NCI-H2107 treated with DMSO at 0.1 percent for 48 hours (cell line): ENCODE results near the gene INPP5A.

Experiments
- DNase-seq: peaks from one replicate; lab custom pipeline; 2025; ENCODE audit not compliant: unreplicated experiment; lab: John Stamatoyannopoulos, UW

INPP5A gene

DNA sequence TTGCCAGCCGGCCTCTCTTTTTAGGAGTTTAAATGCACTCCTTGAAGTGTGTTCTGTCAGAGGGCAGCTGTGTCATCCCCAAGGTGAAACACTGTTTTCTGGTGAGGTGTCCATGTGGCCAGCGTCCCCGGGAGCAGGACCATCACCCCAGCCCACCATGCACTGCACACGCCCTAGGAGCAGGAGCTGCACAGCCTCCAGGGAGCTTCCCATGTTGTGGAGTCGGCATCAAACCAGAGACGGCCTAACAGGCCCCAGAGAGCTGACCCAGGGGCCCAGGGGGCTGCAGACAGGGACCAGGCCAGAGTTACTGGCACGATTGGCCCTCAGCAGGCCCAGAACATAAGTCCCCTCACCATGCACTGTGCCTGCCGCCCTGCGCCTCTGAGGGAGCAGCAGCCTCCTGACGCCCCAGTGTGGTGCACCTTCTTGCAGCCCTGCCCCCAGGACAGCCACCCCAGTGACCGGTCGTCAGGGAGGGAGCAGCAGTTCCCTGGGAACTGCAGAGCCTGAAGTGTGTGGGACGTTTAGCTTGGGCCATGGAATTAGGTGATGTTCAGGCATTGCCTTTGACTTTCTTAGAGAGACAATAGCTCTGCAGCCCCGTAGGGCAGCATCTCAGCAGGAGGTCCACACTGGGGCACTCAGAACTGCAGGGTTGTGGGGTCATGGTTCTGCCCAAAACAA lies 150.4 kb downstream of the INPP5A start:
- no peak for DNase-seq

DNA sequence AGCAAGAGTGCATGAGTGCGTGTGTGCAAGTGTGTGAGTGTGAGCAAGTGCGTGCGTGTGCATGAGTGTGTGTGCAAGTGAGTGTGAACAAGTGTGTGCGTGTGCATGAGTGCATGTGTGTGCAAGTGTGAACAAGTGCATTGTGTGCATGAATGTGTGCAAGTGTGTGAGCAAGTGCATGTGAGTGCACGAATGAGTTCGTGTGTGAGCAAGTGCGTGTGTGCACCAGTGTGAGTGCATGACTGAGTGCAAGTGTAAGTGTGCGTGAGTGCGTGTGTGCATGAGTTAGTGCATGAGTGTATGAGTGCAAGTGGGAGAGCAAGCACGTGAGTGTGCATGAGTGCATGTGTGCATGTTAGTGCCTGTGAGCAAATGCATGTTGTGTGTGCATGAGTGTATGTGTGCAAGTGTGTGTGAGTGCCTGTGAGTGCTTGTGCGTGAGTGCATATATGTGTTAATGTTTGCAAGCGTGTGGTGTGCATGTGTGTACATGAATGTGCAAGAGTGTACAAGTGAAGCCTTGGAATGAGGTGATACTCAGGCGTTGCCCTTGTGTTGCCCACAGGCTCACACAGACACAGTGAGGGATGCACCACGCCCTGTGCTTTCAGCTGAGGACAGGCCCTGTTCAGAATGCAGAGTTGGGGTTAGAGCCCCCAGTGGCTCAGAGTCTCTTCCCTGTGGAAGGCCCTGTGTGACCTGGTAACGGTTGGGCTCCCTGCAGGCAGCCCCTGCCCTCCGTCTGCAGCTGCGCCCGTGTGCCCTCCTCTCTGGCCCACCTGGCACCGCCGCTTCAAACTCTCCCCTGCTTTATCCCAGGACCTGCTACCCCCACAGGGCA lies 151.2 kb downstream of the INPP5A start:
- DNase-seq, result no peak

DNA sequence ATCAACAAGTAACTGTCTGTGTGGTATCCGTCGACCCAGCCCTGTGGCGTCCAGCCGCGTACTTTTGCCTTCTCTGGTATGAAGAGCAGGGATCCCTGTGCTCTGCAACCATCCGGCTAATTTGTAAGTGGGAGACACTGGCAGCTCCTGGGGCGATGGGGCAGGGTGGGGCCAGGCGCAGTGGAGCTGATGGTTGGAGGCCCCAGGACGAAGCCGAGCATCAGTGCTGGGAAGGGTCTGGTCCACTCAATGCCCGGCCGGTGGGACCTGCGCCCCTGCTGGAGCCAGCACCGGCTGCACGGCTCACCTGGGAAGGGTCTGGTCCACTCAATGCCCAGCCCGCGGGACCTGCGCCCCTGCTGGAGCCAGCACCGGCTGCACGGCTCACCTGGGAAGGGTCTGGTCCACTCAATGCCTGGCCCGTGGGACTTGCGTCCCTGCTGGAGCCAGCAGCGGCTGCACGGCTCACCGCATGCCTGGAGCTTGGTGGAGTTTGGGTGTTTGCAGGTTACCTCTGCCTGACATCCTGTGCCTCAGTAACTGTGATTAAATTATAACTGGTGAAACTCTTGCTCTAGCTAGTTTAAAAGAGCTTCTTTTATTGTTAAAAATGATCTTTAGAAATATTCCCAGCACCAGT lies 152.3 kb downstream of the INPP5A start:
- DNase-seq, result no peak

DNA sequence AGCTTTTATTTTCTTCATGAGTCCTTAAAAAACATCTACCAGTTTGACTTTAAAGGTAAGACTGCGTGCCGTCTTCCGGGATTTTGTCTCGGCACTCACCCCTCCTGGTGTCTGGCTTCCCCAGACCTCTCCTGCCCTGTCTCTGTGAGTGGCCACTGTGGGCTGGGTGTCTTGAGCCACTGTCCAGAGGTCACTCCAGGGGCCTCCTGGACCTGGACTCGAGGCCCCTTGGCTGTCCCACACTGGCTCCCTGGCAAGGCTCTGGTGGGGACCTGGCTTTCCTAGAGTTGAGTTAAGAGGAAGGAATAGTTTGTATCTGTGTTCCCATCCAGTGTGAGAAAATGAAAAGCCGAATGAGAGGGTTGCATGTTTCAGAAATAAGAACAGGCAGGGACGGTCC lies 152.8 kb downstream of the INPP5A start:
- DNase-seq, result no peak

- DNase-seq, result no peak
These were observed 153.4 kb downstream of the INPP5A start for GRCh38 chr10:132690821-132691610.

- no peak for DNase-seq
These were observed 154.1 kb downstream of the INPP5A start for GRCh38 chr10:132691711-132692153.

GRCh38 chr10:132692311-132692710 lies 154.7 kb downstream of the INPP5A start:
- DNase-seq, result no peak

DNA sequence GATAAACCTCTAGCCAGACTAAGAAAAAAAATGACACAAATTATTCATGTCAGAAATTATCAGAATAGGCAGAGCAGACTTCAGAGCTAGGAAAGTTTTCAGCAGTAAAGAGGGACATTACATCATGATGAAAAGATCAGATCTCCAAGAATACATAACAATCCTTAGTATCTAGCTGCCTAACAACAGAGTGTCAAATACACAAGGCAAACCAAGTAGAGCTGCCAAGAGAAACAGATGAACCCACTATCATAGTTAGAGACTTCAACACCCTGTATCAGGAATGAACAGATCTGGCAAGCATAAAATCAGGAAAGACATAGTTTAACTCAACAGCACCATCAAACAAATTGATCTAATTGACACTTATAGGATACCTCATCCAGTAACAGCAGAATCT lies 156.1 kb downstream of the INPP5A start:
- DNase-seq, result no peak

DNA sequence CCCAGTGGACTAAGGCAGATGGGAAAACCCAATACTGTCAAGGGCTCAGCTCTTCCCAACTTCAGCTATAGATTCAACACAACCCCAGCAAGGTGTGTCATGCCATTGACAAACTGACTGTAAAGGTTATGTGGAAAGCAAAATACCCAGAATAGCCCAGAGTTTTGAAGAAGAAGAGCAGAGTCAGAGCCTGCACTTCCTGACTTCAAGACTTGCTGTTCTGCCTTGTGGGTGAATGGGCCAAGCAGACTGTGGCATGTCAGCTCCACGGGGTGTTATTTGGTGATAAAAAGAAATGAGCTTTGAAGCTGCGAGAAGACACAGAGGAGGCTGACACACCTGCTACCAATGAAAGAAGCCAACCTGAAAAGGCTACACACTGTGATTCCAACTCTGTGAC lies 158.6 kb downstream of the INPP5A start:
- no peak for DNase-seq

- no peak for DNase-seq
These were observed 159.4 kb downstream of the INPP5A start for GRCh38 chr10:132696728-132697577.

- DNase-seq, result no peak
These were observed 160.1 kb downstream of the INPP5A start for GRCh38 chr10:132697578-132698200.

DNA sequence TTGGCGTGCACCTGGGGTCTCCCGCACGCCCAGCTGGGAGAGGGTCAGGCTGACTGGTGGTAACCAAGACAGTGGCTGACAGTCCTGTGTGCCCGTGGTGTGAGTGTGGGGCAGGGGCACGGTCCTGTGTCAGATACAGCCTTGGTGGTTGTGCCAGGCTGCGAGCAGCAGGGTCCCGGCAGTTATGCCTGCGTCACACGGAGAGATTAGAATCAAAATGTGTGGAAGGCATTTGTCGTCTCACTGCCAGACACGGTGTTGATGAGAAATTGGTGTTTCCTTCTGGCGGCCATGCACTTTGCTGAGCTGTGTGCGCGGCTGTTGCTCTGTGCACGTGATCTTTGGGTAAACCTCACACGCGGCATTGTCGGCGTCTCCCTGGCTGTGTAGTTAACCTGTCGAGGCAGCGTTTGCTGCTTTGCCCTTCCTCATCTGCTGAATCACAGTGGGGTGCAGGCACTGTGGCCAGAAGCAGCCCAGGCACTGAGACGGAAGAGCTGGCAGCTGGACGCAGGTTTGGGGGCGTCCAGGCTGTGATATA lies 160.7 kb downstream of the INPP5A start:
- no peak for DNase-seq

GRCh38 chr10:132698761-132699391 lies 161.3 kb downstream of the INPP5A start:
- no peak for DNase-seq

- no peak for DNase-seq
These were observed 162.0 kb downstream of the INPP5A start for GRCh38 chr10:132699411-132700155.

- no peak for DNase-seq
These were observed 162.8 kb downstream of the INPP5A start for GRCh38 chr10:132700156-132701098.

- DNase-seq, result no peak
These were observed 163.7 kb downstream of the INPP5A start for GRCh38 chr10:132701099-132701845.

- DNase-seq, result no peak
These were observed 164.2 kb downstream of the INPP5A start for GRCh38 chr10:132701846-132702190.
